Mesothelial cell of epicardium (in vitro differentiated cells): ENCODE data around the gene MTF2. TPM values are rescaled to one million over a fixed set of nuclear protein-coding genes. Genes with fewer than 3 reads are reported as not detected.

Experiments used
- DNase-seq, 2 experiments: peaks; one replicate each; pipeline ENCODE4 v3.0.0; 2021; ENCODE audit warnings: low spot score in 2 of 2; ENCODE audit not compliant: unreplicated experiment in 2 of 2
- H3K27ac Mint-ChIP-seq: 2 replicates; pipeline ENCODE4 v1.8.0; 2021; ENCODE audit warnings: mixed read lengths
- H3K27me3 Mint-ChIP-seq: 2 replicates; pipeline ENCODE4 v1.8.0; 2021; ENCODE audit warnings: low read depth, mixed read lengths
- H3K36me3 Mint-ChIP-seq: 2 replicates; pipeline ENCODE4 v1.8.0; 2021; ENCODE audit warnings: mixed read lengths
- H3K4me1 Mint-ChIP-seq: 2 replicates; pipeline ENCODE4 v1.8.0; 2021; ENCODE audit warnings: mixed read lengths
- H3K4me3 Mint-ChIP-seq: 2 replicates; pipeline ENCODE4 v1.8.0; 2021; ENCODE audit warnings: mild to moderate bottlenecking, moderate library complexity, mixed read lengths
- H3K9me3 Mint-ChIP-seq: 2 replicates; pipeline ENCODE4 v1.8.0; 2021; ENCODE audit warnings: mixed read lengths
- CTCF ChIP-seq: fragments of 200-600 bp; sonication (generic); IDR thresholded peaks from one replicate; pipeline ENCODE4 v1.5.0; 2021; ENCODE audit warnings: antibody characterized with exemption; ENCODE audit not compliant: unreplicated experiment
- total RNA-seq: library from RNA; stranded (reverse); gene quantifications from 3 replicates; pipeline ENCODE4 v1.2.1, GENCODE V29; 2021

The MTF2 gene
- total RNA-seq, 1 donor from 2014 or later = 76.2 TPM

GRCh38 chr1:93102142-93102541, 23.1 kb downstream of the MTF2 start:
- TF ChIP-seq CTCF = no peak
- H3K27me3 Mint-ChIP-seq = no peaks in the 10 kb centered on the region
- H3K4me3 Mint-ChIP-seq = no peak overlapping the region
- H3K27ac Mint-ChIP-seq = peak overlapping the region; percentile 37
- H3K36me3 Mint-ChIP-seq = peaks cover 27% of the 10 kb centered on the region
- no peak for DNase-seq
- no peaks in the 10 kb centered on the region for H3K4me1 Mint-ChIP-seq
- H3K9me3 Mint-ChIP-seq = peaks cover 6% of the 10 kb centered on the region

GRCh38 chr1:93106226-93106625, 27.1 kb downstream of the MTF2 start:
- no peak for DNase-seq
- no peaks in the 10 kb centered on the region for H3K27me3 Mint-ChIP-seq
- no peak for TF ChIP-seq CTCF
- H3K4me1 Mint-ChIP-seq = no peaks in the 10 kb centered on the region
- peak overlapping the region; percentile 64 for H3K27ac Mint-ChIP-seq
- H3K36me3 Mint-ChIP-seq = peaks cover 48% of the 10 kb centered on the region
- H3K4me3 Mint-ChIP-seq = no peak overlapping the region
- H3K9me3 Mint-ChIP-seq = peaks cover 15% of the 10 kb centered on the region

- no peak for TF ChIP-seq CTCF
- no peak for DNase-seq
- Mint-ChIP-seq H3K27ac (no peak overlapping the region), H3K27me3 (no peaks in the 10 kb centered on the region), H3K36me3 (peaks cover 48% of the 10 kb centered on the region), H3K9me3 (peaks cover 15% of the 10 kb centered on the region), H3K4me1 (peaks cover 2% of the 10 kb centered on the region), H3K4me3 (no peak overlapping the region)
These were observed 28.3 kb downstream of the MTF2 start for GRCh38 chr1:93107395-93107794.

GRCh38 chr1:93108335-93108734, 29.3 kb downstream of the MTF2 start:
- no peak for DNase-seq
- Mint-ChIP-seq H3K27ac (no peak overlapping the region), H3K4me1 (peaks cover 2% of the 10 kb centered on the region), H3K36me3 (peaks cover 52% of the 10 kb centered on the region), H3K4me3 (no peak overlapping the region), H3K9me3 (peaks cover 15% of the 10 kb centered on the region), H3K27me3 (no peaks in the 10 kb centered on the region)
- TF ChIP-seq CTCF = no peak

- Mint-ChIP-seq H3K36me3 (peaks cover 46% of the 10 kb centered on the region), H3K4me1 (peaks cover 2% of the 10 kb centered on the region)
These were observed 30.5 kb downstream of the MTF2 start for GRCh38 chr1:93109578-93109977.

More at GRCh38 chr1:93109578-93109977, 30.5 kb downstream of the MTF2 start:
- DNase-seq = no peak
- H3K27me3 Mint-ChIP-seq = no peaks in the 10 kb centered on the region
- peaks cover 15% of the 10 kb centered on the region for H3K9me3 Mint-ChIP-seq
- H3K4me3 Mint-ChIP-seq = no peak overlapping the region
- H3K27ac Mint-ChIP-seq = no peak overlapping the region
- TF ChIP-seq CTCF = no peak
